Heart right ventricle (tissue), 16 donors: ENCODE data around the gene TPMT. TPM values are rescaled to one million over a fixed set of nuclear protein-coding genes. Genes with fewer than 3 reads are reported as not detected.

Source experiments
- ATAC-seq, 8 donors: fragments of 200-7000 bp; cut with Tn5 transposase; one replicate each; pipeline ENCODE4 v1.9.1; 2020; ENCODE audit warnings: mild to moderate bottlenecking in 8 of 8, moderate library complexity in 8 of 8, moderate number of reproducible peaks in 1 of 8
- DNase-seq, 2 donors: peaks; one replicate each; pipeline ENCODE4 v3.0.0-alpha.2; 2020
- H3K27ac ChIP-seq, 10 donors: fragments of 200-600 bp; sonication (generic) in 2 of 10; one replicate each; pipeline versions ENCODE4 v1.5.0 to v1.8.0; 2020 to 2022; ENCODE audit warnings: mild to moderate bottlenecking in 3 of 10
- H3K27me3 ChIP-seq, 7 donors: fragments of 200-600 bp; one replicate each; pipeline ENCODE4 v1.8.0; 2021 to 2022; ENCODE audit warnings: mild to moderate bottlenecking in 2 of 7
- H3K36me3 ChIP-seq, 9 donors: fragments of 200-600 bp; sonication (generic) in 1 of 9; one replicate each; pipeline versions ENCODE4 v1.5.0 to v1.8.0; 2020 to 2022; ENCODE audit warnings: mild to moderate bottlenecking in 2 of 9
- H3K4me1 ChIP-seq, 9 donors: fragments of 200-600 bp; sonication (generic) in 1 of 9; one replicate each; pipeline versions ENCODE4 v1.5.0 to v1.8.0; 2020 to 2022; ENCODE audit warnings: mild to moderate bottlenecking in 4 of 9
- H3K4me3 ChIP-seq, 10 donors: fragments of 200-600 bp; sonication (generic) in 2 of 10; one replicate each; pipeline versions ENCODE4 v1.5.0 to v1.8.0; 2020 to 2022; ENCODE audit warnings: mild to moderate bottlenecking in 7 of 10, moderate library complexity in 2 of 10
- H3K9me3 ChIP-seq, 11 donors: fragments of 200-600 bp in 10 of 11; sonication (generic) in 2 of 11; one replicate each; pipeline versions ENCODE4 v1.5.0 to v1.8.0; 2013 to 2022; ENCODE audit warnings: mild to moderate bottlenecking in 2 of 11, control low read depth in 1 of 11, moderate library complexity in 1 of 11
- WGBS, 2 donors: extraction: QIAGEN DNeasy Blood & Tissue Kit; methylation state at CpG; one replicate each; pipeline ENCODE4 v1.1.7; 2013; ENCODE audit warnings: inconsistent platforms in 1 of 2; 5-methylcytosine and 5-hydroxymethylcytosine counted together
- intact Hi-C, 10 donors: fragments of 100-400 bp; cut with DNase I; formaldehyde crosslinking; loops; one replicate each; pipeline versions ENCODE4 v1.11.1 to v1.14.2; 2022
- polyA plus RNA-seq, 2 donors: library from polyadenylated mRNA; stranded (reverse); fragments of 200-250 nt; gene quantifications; one replicate each; pipeline ENCODE4 v1.2.3, GENCODE V29; 2013
- total RNA-seq, 10 donors: library from RNA; stranded (reverse); fragmentation: NEBNext Ultra II Directional in 3 of 10; extraction: Animal tissue kit (Norgen Biotek cat#: 25700) in 3 of 10; gene quantifications; one replicate each; pipeline versions ENCODE4 v1.2.1 to v1.2.4, GENCODE V29; 2021 to 2023
- TF ChIP-seq, protein P1 (sequence below), 9 donors: fragments of 200-600 bp; sonication (generic) in 2 of 9; IDR thresholded peaks; one replicate each; pipeline versions ENCODE4 v1.5.0 to v1.8.0; 2021 to 2022; ENCODE audit warnings: antibody characterized with exemption in 9 of 9, mild to moderate bottlenecking in 5 of 9, moderate library complexity in 1 of 9
- donor health status: Arrhythmogenic right ventricular cardiomyopathy.
- donor health status: ischemic (EF 13 %, LVEDD 7.1; RV severe dilation, severe dysfunction).
- donor health status: healthy with polysubstance abuse.
- donor health status: DM: no; HTN: yes; CAD: no.
- donor health status: DM: no; HTN: no; CAD: no.
- donor health status: ischemic (EF 25% LVEDD 6.9; RV normal size, moderate dysfunction).
- donor health status: ischemic (EF 25% LVEDD 5.7; RV mildly dilated, moderate dysfunction).
- donor health status: healthy.
- donor health status: DM: yes; HTN: yes; CAD: no.
- donor health status: Ischemic cardiomyopathy.
- donor health status: ischemic (EF 35%, LVEDD 5.7; RV mildly dilated, moderate dysfunction).
- donor health status: nonischemic (EF 11% LVEDD 7.7; RV severe dilation, severe dysfunction).
- donor health status: DM: yes; HTN: yes; CAD: no.
- donor health status: PGD.
- donor health status: ischemic (EF 29% LVEDD 5.4; RV normal size, mild dysfunction).
- donor health status: nonischemic (EF 23%, LVEDD 6.1; RV moderate dilation, normal function).

TPMT gene
- total and polyA plus RNA-seq, 12 donors = 10.2 to 16.0 (median 13.0) TPM

DNA sequence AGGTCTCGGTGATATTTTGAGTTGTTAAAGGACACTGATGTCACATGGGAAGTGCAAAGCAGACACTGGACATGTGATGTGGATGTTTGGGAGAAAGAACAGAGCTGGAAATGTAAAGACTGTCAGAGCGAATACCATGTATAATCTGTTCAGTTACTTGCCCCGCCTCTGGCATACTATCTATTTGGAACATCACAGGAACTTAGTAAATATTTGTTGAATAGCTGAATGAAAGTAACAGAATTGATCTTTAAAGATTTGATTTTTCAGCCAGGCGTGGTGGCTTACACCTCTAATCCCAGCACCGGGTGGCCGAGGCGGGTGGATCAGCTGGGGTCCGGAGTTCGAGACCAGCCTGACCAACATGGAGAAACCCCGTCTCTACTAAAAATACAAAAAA lies 18.6 kb downstream of the TPMT start:
- no peak for ATAC-seq
- no peak overlapping the region for H3K27ac ChIP-seq
- DNase-seq = no peak
- H3K36me3 ChIP-seq = peaks cover 0 to 99% (median 16%) of the 10 kb centered on the region in 9 donors
- H3K4me1 ChIP-seq = no peaks in the 10 kb centered on the region
- H3K4me3 ChIP-seq = no peak overlapping the region
- TF ChIP-seq, protein P1, sequence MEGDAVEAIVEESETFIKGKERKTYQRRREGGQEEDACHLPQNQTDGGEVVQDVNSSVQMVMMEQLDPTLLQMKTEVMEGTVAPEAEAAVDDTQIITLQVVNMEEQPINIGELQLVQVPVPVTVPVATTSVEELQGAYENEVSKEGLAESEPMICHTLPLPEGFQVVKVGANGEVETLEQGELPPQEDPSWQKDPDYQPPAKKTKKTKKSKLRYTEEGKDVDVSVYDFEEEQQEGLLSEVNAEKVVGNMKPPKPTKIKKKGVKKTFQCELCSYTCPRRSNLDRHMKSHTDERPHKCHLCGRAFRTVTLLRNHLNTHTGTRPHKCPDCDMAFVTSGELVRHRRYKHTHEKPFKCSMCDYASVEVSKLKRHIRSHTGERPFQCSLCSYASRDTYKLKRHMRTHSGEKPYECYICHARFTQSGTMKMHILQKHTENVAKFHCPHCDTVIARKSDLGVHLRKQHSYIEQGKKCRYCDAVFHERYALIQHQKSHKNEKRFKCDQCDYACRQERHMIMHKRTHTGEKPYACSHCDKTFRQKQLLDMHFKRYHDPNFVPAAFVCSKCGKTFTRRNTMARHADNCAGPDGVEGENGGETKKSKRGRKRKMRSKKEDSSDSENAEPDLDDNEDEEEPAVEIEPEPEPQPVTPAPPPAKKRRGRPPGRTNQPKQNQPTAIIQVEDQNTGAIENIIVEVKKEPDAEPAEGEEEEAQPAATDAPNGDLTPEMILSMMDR (IDR thresholded peaks at IDR 0.05) = no peak
- H3K27me3 ChIP-seq = no peaks in the 10 kb centered on the region
- no peaks in the 10 kb centered on the region for H3K9me3 ChIP-seq
- intact Hi-C loops = no loop called here
- WGBS, 2 donors = 97 to 98% methylated on average over 10 of the region's 10 CpGs

DNA sequence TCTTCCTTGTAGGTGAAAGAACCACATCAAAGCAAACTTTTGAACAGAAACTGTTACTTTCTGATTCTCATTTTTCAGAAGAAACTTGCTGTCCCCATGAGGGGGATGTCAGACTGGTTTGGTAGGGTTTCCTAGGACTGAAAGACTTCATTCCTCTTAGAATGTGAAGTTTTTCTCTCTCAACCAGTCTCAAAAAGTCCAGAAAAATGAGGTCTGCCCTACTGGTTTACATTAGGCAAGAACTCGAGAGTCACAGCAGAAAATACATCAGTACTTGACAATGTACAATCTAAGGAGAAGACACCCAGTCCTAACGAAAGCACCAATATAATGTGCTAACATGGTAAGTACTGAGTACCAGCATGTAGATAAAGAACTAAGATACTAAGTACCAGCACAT lies 19.7 kb downstream of the TPMT start:
- TF ChIP-seq, protein P1 (IDR thresholded peaks at IDR 0.05) = no peak
- no peaks in the 10 kb centered on the region for H3K4me1 ChIP-seq
- no peaks in the 10 kb centered on the region for H3K27me3 ChIP-seq
- H3K36me3 ChIP-seq = peaks cover 0 to 99% (median 13%) of the 10 kb centered on the region in 9 donors
- no peak overlapping the region for H3K4me3 ChIP-seq
- no peak for DNase-seq
- intact Hi-C loops = no loop called here
- no peak overlapping the region for H3K27ac ChIP-seq
- WGBS, 2 donors = 94 to 95% methylated on average over 2 of the region's 2 CpGs
- ATAC-seq = no peak
- no peaks in the 10 kb centered on the region for H3K9me3 ChIP-seq

DNA sequence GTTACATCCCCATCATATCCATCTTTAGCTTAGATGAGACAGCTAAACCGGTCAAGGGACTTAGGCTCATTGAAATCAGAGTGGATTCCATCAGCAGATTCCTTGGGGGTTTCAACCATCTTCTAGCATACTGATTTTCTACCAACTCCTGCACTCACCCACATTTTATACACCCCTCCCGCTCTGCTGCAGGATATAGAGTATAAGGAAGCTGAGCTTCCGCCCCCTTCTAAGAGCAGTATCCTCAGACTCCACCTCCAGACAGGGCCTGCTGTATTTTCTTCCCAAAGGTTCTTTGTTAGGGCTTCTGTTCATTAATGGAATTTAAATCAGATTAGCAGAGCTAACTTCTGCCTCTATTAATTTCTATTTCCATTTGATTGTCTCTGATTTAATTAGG lies 22.5 kb downstream of the TPMT start:
- H3K27me3 ChIP-seq = no peaks in the 10 kb centered on the region
- DNase-seq (no peak), ATAC-seq (no peak)
- no peaks in the 10 kb centered on the region for H3K4me1 ChIP-seq
- no peak overlapping the region for H3K27ac ChIP-seq
- peaks cover 0 to 94% (median 14%) of the 10 kb centered on the region in 9 donors for H3K36me3 ChIP-seq
- no peak overlapping the region for H3K4me3 ChIP-seq
- no peaks in the 10 kb centered on the region for H3K9me3 ChIP-seq
- WGBS, 2 donors = 92 to 99% methylated on average over 3 of the region's 3 CpGs
- TF ChIP-seq, protein P1 (IDR thresholded peaks at IDR 0.05) = no peak
- intact Hi-C loops = no loop called here

DNA sequence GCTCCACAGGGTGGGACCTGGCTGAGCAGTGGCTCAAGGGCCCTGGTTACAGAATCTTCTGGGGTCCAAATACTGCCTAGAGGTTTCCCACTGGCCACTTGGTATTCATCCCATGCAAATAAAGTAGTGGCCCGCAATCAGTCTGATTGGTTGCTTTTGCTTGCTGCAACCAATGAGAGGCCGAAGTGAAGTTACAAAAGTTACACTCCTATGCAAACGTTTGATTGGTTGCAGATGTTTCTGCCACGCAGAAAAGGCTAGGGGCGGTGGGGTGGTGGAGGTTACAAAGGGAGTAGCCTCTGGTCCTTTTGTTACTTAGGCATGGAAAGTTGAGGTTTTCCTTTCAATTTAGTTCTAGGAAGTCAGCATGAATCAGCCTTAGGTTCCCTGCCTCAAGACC lies 28.8 kb downstream of the TPMT start:
- ATAC-seq (no peak), DNase-seq (no peak)
- H3K9me3 ChIP-seq = peaks cover 0 to 6% (median 0%) of the 10 kb centered on the region in 11 donors
- no peaks in the 10 kb centered on the region for H3K27me3 ChIP-seq
- peaks cover 3 to 21% (median 15%) of the 10 kb centered on the region in 9 donors for H3K4me1 ChIP-seq
- 55 to 78% methylated on average over 5 of the region's 5 CpGs for WGBS, 2 donors
- H3K36me3 ChIP-seq = peaks cover 0 to 33% (median 10%) of the 10 kb centered on the region in 9 donors
- intact Hi-C loops = loop anchor here in 6 of 10 donors (10.0 kb wide), 5 partner anchors 281 to 971 kb away; no protein-coding TSS in a partner anchor
- H3K4me3 ChIP-seq = no peak overlapping the region
- TF ChIP-seq, protein P1 (IDR thresholded peaks at IDR 0.05) = no peak
- H3K27ac ChIP-seq = no peak overlapping the region
